GM18870 (cell line): ENCODE measurements around the gene CACNA2D1.
A peak's percentile ranks its signal among the peaks of the same experiment; 100 is the strongest.

Experiments
- ATAC-seq: cut with Tn5 transposase; IDR thresholded peaks from one replicate; pipeline ENCODE4 v1.9.1; 2021; ENCODE audit warnings: moderate library complexity; ENCODE audit not compliant: unreplicated experiment

Gene CACNA2D1

DNA sequence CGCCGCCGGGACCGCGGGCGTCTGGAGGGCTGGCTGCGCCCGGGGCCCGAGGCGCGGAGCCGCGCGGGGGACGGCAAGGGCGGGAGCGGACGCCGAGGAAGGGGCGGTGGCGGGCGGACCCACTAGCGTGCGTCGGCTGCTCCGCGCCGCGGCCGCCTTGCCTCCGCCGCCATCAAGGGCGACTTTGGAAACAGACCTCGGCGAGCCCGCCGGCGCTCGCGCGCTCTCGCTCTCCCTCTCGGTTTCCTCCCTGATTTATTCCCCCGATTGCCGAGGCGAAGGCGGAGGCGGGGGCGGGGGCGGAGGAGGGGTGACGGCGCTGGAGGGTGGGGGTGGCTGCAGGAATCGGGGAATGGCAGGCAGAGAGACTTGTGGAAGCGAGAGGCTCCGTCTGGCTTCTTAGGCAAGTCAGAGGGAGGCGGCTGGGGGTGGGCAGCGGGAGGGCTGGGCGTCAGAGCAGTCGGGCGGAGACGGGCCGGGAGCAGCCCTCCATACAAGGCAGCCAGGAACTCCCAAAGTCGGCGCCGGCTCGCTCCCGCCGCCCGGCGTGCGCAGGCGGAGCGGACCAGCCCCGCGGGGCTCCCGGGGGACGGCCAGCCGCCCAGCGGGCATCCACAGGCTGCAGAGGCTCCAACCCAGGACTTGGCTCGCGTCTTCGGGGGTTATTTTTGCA, at the start of gene CACNA2D1:
Gene CACNA2D1 (minus strand): TSS at position 231 of the 673 bp plus-strand sequence.
- no peak for ATAC-seq

DNA sequence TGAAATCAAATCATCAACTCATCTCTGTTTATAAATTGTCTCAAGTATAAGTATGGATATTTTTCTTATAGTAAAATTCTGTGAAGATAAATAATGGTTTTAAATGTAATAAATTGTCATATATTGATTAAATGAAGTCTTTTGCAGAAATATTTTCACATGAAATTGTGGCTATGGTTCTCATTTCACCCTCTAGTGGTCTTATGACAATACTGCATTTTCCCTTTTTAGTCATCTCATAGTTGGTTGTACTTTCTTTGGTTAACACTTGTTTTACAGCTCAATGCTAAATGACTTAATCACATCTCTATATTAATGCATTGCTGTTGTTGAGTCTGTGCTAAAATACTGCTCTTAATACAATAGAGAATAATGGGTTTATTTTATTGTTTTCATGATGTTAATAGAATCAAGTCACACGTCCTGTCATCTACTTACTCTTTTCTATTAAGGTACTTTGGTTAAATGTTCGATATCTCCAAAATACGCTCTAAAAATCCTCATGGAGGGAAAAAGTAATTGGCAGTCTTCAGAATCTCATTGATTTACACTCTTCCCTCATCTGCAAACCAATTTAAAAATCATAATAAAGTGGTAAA, 38.0 kb upstream of the CACNA2D1 start:
- ATAC-seq: peak; percentile 76

DNA sequence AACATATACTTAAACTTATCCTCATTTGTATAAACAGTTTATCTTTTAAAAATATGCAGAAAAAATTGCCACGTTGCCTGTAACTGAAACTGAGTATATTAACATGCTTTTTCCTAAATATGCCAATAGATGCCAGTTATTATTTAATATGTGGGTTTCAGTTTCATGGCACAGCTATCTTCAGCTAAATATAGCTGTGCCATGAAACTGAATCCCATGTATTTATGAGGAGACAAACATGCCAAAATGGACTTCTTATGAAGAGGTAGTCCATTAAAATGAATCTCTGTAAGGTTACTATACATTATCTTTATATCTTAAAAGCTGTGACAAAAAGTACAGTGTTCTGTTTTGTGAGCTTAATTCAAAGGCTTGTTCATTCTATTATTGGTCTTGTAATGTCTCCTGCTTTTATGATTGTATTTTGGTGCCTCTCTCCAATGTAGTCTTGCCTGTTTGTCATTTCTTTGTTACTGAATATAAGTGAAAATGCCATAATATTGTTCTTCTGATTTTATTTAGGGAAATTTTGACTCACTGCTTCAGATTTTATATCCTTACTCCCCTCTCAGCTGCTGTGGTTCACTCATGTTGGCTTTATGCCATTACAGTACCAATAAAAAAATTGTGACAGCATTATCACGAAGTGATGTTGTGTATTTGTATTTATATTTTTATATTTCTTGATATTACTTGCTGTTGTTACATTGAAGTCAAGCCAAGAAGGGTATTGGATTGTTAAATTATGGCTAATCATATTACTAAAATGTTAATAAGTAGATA, 34.3 kb upstream of the CACNA2D1 start:
- no peak for ATAC-seq

DNA sequence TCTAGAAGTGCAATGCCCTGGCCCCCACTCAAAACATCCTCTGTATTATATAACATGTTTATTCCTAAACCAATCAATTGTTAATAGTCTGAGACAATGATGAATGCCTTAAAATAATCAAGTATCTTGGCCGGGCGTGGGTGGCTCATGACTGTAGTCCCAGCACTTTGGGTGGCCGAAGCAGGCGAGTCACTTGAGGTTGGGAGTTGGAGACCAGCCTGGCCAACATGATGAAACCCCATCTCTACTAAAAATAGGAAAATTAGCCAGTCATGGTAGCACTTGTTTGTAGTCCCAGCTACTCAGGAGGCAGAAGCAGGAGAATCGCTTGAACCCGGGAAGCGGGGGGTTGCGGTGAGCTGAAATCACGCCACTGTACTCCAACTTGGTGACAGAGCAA, 29.4 kb upstream of the CACNA2D1 start:
- no peak for ATAC-seq

DNA sequence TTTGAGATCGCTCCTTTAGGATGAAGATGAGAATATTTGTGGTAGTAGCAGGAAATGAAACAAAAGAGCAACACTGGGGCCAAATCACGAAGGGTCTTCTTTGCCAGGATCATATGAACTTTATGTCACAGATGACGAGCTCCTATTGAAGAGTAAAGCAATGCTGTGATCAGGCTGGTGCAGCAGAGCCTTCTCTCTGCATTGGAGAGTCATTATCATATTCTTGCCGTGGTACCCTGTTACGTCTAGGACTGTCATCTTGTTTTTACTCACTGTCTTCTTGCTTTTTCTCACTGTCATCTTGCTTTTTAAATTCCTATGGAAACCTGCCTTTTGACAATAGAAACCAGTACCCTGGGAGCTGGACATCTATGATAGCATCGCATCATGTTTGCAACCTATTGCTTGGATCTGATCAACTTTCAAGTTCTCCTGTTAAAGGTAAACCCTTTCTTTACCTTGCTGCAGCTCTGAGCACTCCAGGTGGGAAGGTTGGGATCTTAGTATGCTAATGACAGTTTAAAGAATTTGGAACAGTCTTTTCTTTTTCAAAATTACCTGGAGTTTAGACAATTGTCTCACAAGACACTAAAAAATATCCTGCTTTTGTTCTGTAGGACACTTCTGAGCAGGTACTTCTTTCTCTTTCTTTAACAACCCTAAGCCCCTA, 27.9 kb upstream of the CACNA2D1 start:
- no peak for ATAC-seq

DNA sequence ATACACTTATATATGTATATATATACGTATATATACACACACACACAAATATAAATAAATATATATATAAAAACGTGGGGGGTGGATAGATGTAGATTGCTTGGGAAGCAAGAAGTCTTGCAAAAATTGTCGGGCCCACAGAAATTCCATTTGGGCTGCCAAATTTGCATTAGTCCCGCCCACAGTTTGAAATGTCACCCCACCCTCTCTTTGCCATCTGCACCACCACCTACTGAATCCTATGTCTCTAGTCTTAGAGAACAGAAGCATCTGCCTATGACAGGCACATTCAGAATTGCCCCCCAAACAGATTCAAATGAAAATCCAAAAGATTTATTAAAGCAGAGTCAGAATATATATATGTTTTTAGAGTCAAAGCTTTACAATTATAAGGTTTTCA, 25.6 kb upstream of the CACNA2D1 start:
- no peak for ATAC-seq

DNA sequence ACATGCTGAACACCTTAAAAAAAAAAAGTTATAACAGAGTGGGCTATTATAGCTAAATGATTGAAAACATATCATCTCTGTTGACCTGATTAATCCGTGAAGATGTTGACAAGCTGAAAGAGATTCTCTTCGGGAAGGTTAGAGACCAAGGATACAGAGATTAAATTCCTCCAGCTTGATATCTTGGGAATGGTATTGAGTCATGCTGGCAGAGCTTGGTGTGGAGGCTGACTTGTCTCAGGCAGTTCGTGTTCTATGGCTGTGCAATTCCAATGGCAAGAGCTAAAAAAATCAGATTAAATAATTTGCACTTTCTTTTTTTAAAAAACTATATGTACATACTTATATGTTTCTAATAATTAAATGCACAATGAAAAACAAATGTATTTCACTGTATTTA, 24.9 kb upstream of the CACNA2D1 start:
- no peak for ATAC-seq

DNA sequence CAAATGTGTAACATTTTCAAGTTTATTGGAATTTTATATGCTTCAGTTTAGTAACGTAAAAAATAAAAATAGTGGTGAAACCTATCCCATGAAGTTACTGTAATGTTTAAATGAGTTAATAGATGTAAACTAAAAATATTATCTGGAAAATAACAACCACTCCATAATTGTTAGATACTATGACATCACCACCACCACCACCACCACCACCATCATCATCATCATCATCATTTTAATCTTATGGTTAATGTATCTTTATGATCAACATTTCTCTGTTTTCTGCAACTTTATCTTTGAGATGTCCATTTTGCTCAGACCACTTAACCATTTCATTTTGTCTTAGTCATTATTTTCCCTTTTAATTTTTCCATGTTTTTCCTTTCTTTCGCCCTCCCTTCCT, 23.4 kb upstream of the CACNA2D1 start:
- ATAC-seq: no peak

DNA sequence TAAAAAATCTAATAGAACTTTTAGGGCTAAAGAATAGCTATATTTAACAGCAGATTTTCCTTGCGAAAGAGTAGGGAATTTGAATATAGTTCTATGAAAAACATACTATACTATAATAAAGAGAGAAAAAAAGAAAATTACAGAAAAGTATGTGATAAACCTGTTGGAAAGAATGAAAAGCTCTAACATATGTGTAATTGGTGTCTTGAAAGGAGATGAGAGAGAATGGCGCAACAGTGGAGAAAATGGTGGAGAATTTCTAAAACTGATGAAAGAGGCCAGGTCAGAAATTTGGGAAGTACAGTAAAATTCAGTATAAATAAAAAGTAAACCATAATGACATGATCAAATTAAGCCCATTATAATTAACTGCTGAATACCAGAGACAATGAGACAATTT, 20.8 kb upstream of the CACNA2D1 start:
- ATAC-seq: no peak

DNA sequence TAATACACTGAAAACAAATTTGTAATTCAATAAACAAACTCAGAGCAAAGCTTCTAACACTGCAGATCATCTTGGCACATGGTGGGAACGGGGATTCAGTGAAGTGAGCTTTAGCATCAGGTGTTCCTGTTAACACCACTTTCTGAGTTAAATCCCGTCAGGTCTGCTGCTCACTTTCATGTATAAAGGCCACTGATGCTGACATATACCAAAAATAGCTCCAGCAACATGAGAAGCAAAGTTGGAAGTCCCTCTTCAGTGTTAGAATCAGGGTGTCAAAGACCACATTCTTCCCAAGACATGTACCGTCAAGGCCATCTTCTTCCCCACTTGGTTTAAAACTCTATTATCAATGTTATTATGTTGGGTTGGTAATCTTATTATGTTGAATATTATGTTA, 11.7 kb upstream of the CACNA2D1 start:
- ATAC-seq: no peak

DNA sequence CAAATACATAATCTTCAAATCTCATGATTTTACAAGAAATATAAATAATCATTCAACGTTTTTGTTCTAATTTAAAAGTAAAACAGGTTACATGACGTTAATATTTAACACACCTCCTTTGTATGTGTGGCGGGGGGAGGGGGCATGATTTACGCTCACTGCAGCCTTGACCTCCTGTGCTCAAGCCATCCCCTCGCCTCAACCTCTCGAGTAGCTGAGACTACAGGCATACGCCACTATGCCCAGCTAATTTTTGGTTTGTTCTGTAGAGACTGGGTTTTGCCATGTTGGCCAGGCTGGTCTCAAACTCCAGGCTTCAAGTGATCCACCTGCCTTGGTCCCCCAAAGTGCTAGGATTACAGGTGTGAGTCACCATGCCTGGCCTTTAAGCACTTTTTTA, 7.2 kb upstream of the CACNA2D1 start:
- no peak for ATAC-seq

DNA sequence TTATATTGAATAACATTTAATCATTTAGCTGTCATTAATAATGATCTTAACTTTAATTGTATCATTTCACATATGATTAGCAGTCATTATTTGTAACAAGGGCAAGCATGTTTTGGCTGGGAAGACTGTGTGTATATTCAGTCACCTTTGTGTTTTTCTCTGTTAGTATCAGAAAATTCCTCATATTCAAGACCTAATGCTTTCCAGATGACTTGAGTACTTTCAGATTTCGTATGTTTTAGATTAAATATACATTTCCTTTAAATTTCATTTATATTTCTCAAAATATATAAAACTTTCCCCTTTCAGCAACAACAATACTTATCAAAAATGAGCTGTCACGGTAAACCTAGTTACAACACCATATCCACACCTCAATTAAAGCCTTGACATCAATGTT, 6.3 kb upstream of the CACNA2D1 start:
- ATAC-seq: no peak

DNA sequence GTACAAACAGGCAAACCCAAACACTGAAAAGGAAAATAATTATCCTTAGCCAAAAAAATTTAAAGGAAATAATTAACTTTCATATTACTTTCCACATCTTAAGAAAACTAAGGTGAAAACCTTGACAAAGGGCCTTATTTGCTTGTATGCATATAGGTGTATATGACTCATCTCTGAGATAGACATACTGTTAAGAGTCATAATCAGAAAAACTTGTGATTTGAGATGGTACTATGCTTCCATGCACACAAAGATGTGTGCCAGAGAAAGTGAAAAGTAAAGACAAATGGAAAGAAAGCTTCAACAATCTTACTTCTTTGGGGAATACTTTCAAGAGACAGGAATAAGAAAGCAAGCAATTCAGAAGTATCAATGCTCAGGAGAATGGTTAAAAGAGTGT, 3.3 kb upstream of the CACNA2D1 start:
- no peak for ATAC-seq

DNA sequence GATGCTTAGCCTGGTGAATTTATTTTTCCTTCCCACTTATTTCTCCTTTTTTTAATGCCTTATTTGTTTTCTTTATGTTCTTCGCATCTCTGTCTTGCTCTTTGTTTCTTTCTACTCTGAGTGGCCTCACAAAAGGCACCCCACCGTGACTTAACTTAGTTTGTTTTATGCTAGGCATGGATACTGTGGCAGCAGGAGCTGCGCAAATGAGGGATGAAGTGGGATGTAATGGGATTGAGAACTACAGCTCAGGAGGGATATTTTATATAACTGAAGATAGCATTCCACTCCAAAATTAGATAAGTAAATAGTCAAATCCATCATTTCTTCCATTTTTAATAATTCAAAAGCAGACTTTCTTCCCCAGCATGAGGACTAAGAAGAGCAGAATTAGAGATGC, 1.7 kb upstream of the CACNA2D1 start:
- ATAC-seq: no peak

DNA sequence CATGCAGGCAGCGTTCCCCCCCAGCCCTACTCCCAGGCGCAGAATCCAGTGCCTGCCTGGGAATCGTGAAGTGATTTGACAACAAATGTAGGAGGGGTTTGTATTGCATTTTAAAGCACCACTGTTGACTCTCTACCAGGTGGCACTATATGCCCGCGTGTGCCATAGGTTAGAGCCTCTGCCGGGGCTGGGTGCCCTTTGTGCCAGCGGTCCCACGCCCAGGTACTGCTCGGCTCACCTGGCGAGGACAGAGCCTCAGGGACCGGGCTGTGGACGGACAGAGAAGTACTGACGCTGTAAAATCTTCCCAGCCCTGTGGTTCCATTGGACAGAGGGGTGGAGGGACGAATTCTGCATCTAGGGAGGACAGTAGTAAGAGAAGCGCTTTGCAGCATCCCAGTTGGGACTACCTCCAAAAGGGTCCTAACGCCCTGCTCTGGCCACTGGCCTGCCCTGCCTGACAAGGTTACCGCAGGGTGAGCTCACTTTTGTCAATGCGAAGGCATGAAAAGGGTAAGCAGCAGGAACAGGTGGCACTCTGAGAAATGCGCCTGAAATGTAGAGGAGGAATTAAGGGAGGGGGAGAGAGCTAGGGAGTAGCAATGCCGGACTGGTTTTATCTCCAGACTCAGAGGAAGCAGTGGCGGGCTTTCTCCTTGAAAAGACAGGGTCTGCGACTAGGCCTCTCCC, 788 bp upstream of the CACNA2D1 start:
- no peak for ATAC-seq

DNA sequence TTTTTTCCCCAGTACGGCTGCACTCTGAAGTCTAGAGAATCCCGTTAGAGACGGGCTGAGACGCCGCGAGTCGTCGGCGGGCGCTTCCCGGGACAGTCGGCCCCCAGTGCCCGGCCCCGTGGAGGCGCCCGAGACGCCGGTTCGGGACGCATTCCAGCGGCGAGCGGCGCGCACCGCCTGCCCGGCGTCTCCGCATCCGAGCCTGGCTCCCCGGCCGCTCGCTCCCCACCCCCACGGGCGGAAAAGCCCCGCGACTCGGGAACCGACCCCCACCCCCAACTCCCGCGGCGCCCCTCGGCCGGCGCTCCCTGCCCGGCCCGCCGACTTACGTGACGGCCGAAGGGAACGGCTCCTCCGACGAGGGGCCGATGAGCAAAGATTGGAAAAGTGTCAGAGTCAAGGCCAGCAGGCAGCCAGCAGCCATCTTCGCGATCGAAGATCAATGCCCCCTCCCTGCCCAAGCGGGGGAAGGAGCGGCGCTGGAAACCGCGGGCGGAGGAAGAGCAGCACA, 486 bp downstream of the CACNA2D1 start:
- ATAC-seq: no peak

DNA sequence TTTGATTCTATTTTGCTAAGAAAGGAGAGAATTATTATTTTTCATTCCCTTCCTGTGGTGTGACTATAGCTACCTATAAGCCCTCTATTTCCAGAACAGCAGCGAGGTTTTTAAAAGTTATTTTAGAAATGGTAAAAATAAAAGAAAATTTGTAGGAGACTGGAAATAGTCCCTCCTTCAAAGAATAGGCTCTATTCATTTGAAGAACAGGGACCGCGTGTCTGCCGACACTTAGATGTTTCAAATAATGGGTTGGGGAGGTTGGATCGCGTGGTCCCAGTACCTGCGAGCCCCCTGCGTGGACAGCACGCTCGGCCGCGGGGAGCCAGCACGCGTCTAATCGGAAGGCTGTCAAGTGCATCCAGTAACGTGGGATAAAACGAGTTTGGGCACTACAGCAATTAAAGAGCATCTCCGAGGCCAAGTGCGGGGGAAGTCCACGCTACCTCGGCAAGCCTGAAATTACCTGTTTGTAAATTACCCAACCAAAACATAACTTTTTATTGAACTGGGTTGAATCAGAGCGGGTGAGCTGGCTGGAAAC, 1.0 kb downstream of the CACNA2D1 start:
- no peak for ATAC-seq

DNA sequence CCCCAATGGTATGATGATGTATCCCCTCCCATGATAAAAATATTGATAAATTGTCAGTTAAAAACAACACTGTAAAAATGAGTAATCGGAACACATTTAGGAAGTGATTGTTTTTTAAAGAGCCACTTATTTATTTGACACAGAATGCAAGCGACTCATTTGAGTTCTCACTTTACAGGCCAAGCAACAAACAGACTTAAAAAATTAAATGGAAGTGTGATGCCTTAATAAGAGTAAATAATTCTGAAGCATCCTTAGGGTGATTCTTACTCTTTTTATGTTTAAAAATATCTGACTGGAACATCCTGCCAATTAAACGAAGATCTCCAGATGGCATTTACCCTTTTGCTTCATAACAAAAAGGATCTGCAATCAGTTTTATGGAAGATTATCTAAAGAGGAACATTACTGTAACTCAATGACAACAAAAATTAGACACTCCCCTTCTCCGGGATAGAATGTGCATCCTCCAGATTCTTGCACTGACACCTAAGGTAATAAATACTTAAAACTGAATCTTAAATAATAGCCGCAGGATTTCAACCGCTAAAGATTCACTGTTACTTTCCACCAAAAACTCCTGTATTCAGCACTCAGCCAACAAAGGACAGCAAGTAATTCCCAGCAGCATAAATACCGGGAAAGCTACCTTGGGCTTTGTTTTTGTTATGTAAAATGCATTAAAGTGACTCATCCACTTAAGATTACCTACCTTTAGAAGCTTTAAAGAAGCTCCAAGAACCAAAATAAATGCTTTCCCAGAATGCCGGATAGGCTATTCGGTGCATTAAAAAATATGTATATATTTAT, 1.7 kb downstream of the CACNA2D1 start:
- ATAC-seq: no peak

DNA sequence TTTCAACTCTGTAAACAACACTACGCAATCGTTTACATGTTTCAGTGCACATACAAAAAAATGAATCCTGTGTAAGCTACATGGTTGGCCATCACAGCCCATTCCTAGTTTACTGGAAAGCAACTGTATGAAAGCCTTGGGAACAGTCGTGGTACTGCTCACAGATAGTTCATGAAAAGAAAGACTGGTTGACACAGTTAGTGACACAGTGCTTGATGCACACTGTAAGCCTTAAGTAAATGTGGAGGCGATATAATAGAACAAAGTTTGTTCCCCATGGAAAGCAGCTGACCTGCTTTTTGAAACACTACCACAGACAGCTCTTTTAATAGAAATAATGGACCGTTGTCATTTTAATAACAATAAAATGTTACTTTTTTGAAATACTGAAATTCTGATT, 5.1 kb downstream of the CACNA2D1 start:
- no peak for ATAC-seq

DNA sequence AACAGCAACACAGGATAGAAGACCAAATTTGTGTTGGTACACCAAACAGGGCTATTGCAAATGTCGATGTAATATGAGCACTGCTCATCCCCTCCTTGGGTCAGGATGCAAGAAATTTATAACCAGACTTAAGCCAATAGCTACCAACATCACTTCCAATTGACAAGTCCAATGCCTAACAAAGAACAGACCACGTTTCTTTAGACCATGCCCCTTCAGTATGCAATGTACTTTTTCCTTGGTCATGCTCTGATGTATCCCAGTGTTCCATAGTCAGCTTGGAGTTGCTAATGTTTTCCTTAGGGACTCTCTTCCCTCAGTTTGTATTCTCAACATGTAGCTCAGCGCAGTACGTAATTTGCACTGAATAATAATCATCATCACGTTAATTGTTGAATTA, 7.8 kb downstream of the CACNA2D1 start:
- ATAC-seq: no peak
